SKM-1 (cell line): ENCODE data around the gene ATG13.
"Not testable (repeated sequence)": the region's sequence is repeated elsewhere in the genome, so short reads cannot be mapped to it uniquely, and the experiment has no call there.

Source experiments
- DNase-seq: peaks from one replicate; lab custom pipeline; 2025; ENCODE audit not compliant: unreplicated experiment; lab: John Stamatoyannopoulos, UW

ATG13 gene

DNA sequence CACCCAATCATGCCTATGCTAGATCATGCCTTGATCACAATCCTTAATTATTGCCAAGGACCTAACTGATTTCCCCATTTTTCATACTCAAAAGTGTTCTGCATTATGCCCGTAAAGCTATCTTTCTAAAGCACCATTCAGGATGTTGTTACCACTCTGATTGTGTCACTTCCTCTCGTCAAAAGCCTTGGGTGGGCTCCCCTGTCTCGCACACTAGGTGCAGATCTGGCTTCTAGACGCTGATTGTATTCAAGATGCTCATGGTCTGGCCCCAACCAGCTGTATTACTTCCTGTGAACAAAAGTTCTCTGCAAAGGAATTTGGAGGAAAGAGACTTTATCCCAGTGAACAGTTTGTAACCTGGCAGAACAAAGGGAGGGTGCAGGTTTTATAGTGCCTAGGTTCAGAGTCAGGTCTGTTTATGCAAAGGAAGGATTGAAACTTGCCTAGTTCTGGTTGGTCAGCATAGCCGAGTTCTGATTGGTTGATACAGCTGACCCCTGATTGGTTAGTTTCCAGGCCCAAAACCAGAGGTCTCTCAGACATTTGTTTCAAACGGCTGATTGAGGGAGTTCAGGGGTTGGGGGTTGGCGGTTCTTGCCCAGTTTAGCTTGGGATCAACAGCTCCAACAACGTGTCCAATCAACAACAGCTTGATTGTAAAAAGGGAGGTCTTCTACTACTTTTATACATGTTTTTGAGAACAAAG, 25.4 kb downstream of the ATG13 start:
- no peak for DNase-seq

DNA sequence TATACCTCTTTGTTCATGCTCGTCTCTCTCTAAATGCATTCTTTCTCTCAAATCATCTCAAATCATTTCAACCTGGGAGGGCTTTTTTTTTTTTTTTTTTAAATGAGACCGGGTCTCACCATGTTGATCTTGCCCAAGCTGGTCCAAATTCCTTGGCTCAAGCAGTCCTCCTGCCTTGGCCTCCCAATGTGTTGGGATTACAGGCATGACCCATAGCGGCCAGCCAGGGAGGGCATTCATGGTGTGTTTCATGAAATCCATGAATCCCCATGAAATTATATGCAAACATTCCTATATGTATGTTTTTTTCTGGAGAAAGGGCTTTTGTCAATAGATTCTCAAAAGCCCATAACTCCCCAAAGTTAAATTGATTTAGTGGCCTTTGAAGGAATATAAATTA, 26.2 kb downstream of the ATG13 start:
- no peak for DNase-seq

DNA sequence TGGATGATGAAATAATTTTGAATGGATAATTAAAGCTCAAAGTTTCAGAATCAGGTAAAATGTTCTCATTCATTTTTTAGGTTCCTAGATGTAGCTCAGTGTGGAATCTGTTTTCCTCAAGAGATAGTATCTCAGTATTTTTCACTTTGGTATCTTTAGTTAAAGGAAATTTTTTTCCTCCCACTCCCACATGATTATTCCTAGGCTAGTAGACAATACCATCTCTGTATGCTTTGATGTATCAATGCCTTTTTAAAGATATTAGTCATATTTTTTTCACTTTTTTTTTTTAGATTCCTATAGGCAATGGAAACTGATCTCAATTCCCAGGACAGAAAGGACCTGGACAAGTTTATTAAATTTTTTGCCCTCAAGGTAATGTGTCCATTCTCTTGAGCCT, 26.6 kb downstream of the ATG13 start:
- no peak for DNase-seq

DNA sequence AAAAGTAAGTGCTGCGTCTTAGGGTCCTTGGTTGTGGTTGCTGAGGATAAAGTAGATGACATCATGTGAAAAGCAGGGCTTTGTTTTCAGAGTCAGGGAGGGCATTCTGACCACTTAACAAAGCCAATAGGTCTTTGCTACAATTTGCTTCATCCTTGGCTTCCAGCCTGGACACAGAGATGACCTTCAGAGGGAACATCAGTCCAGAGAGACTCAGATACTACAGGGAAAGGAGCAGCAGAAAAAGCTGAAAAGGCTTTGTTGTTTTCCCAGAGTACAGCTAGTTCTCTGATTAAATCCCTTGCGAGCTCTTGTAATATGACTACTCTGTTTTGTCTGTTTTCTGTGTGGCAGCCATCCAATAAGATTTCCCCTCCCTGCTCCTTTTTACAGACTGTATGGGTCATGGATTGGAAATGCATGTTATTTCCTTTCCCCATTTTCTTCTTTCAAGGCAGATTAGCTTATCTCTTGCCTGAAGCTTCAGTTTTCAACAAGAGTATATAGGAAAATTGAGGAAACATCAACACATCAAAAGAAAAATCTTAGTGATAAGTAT, 31.9 kb downstream of the ATG13 start:
- no peak for DNase-seq

DNA sequence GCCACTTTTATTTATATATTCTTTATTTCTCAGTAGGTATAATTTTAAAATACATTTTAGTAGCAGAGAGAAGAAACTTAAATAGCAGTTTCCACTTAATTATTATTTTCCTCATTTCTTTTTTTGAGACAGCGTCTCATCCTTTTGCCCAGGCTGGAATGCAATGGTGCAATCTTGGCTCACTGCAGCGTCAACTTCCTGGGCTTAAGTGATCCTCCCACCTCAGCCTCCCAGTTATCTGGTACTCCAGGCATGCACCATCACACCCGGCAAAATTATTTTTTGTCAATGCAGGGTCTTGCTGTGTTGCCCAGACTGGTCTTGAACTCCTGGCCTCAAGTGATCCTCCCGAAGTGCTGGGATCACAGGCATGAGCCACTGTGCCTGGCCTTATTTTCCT, 38.3 kb downstream of the ATG13 start:
- no peak for DNase-seq

DNA sequence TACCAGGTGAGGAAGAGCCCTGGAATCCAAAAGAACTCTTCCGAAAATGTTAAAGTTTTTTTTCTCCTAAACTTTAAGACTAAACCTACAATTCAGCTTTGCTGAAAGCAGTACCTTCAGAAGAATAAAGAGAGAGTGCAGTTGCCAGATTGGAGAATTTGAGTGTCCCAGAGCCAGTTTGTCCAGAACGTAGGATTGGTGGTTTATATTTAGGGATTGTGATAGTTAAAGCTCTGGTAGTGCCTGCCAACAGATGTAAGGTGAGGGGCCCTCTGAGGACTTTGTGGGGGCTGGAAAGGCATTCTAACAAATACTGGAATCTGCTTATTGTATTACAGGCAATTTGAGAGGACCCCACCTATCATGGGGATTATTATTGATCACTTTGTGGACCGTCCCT, 39.8 kb downstream of the ATG13 start:
- DNase-seq, result no peak

DNA sequence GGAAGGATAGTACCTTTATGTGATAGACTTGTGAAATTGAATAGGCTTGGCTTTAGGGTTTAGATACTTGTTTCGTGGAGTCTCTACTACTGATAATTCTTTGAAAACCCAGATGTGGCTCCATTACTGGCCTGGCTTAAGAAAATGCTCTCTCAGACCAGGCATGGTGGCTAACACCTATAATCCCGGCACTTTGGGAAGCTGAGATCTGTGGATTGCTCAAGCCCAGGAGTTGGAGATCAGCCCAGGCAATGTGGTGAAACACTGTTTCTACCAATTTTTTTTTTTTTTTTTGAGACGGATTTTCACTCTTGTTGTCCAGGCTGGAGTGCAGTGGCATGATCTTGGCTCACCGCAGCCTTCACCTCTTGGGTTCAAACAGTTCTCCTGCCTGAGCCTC, 40.9 kb downstream of the ATG13 start:
- no peak for DNase-seq

DNA sequence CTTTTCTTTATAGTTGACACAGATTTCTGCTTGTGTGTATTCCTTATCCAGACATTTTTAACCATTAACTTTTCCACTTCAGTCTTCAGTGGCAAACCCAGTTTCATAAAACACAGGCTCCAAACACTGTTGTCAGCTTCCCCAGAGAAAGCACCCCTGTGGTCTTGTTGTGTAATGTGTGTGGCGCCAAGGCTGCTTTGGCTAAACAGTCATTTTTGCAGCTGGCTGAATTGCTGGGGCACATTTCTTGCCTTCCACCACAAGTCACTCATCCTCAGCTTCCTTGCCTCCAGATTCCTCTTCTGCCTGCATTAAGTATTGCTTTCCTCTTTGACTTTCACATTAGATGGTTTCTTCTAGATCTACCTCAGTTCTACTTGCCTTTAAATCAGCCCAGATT, 42.6 kb downstream of the ATG13 start:
- DNase-seq, result peak; percentile 92

DNA sequence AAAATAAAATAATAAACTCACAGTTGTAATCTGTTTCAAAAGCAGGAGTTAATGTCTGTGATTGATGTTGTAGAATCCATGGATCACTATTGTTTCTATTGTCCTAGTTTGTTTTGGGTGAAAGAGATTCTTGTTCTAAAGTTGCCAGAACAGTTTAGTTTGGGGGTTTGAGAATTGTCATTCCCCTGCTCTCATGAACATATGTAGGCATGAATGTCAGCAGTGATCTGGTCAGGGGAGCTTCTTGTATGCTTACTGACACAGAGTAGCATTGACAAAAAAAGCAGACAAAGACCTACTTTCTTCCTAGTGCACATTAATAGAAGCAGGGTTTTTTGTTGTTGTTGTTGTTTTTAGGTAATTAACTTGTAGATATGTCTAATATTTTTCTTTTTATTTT, 44.5 kb downstream of the ATG13 start:
- no peak for DNase-seq

DNA sequence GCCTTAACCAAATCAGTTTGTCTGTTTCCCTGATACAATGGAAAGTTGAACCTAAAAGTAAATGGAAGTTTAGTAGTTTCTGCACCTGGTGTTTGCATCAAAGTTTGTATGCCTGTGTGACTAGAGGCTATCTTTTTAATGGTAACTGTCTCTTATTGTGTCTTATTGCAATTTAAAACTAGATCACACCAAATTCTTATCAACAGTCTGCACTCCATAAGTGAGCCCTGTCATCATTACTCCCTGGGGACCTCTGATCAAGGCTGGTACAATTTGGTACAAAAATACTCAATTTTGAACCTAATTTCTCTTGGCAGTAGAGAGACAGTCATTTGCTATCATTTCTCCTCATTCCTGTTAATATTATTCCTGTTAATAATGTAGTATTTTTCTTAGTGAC, 45.0 kb downstream of the ATG13 start:
- DNase-seq, result no peak

DNA sequence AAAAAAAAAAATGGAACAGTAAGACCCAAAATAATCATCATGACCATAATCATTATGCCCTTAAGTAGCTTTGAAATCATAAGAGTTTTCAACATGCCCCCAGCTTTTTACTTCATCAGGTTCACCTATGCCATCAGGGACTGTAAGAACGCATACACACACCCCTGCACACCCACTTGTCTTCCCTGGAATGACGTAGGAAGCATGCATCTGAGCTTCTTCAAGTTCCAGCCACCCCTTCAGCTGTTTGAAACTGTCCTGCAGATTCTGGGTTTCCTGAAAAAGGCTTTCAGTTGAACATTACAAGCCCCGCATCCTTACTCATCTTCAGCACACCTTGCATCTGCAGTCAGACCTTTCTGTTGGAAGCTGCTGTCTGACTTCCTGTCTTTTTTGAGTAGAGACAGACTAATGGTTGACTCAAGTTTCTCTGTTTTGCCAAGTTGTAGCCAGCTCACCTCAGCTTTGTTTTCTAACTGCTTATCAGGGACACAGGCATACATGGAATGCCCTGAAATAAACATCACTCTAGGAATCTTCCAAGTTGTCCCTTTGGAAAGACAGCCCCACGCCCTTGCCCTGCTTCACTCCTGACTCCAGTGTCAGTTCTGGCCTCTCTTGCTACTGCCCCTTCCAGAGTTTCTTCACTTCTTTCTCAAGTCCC, 46.1 kb downstream of the ATG13 start:
- DNase-seq, result no peak

DNA sequence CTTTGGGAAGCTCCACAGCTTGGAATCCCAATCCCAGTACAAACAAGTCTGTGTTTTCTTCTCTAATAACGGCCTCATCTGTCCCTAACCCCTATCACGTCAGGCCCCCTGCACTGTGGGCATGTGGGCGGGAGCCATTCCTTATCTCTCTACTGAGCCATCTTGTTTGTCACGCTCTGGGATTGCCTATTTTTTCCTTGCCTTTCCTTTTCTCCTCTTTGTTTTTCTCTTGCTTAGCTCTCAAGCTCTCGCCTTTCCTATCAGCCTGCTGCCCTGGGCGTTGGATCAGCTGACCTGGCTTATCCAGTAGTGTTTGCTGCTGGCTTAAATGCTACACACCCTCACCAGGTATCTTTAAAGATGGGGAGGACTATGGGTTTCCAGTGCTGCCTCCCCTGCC, 47.3 kb downstream of the ATG13 start:
- DNase-seq, result no peak

DNA sequence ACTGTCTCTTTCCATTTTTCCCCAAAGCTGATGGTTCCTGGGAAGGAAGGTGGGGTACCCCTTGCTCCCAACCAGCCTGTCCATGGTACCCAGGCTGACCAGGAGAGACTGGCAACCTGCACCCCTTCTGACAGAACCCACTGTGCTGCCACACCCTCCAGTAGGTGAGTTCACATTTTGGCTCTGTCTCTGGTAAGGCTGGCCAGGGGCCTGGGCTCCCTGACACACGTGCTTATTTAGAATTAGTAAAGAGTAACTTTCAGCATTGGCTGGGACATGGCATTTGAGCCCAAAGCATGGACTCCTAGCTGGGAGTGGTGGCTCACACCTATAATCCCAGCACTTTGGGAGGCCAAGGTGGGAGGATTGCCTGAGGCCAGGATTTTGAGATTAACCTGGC, 48.0 kb downstream of the ATG13 start:
- DNase-seq, result no peak

DNA sequence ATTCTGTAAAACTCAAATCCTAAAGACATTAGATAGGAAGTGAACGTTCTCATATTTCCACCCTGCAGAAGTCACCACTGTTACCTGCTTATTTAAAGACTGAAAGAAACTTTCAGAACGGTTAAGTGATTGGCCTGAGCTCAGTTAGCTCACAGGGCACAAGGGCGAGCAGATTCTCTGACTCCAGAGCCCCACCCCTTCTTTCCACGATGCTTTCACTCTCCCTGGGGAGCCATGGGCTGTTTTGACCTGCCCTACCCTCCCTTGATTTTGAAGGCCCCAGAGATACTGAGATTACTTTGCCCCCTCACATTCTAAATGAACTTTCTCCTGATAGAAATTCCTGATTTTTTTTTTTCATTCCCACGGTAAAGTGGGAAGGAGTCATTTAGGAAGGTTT, 49.2 kb downstream of the ATG13 start:
- no peak for DNase-seq

DNA sequence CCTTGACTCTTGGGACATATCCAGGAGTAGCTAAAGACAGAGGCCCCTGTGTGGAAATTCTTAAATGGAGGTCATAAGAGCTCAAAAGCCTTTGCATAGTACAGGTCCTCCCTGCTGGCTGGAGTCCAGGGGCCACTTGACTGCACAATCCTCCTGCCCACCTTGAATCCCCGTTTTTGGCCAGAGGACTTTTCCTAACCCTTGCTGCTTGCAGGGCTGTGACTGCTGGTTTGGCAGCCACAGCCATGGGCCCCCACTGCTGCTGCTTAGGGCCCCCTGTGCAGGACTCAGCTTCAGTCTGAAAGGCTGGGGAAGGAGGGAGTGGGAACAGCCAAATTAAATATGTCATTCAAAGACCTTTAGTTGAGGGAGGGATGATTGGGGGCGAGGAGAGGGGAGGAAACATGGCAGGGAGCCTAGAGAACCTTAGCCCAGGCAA, 49.7 kb downstream of the ATG13 start:
- no peak for DNase-seq

DNA sequence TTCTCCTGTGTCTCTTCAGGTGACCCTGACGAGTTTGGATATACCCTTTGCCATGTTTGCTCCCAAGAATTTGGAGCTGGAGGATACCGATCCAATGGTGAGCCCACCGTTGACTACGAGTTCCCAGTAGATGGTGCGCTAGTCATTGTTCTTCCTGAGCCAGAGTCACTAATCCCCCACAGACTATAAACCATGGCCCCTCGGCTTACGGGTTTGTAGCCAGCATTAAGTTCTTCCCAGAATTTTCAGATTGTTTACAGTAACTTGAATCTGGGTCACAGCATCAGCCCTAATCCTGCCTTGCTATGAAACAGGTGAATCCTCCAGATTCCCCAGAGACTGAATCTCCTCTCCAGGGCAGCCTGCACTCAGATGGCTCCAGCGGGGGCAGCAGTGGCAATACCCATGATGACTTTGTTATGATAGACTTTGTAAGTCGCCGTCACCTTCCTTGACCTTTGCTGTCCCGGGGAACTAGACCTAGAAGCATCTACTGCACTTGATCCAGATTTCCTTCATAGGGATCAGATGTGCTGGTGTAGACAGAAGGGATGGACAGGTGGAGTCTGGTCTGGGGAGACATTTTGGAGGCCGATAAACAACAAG, 51.2 kb downstream of the ATG13 start:
- no peak for DNase-seq

DNA sequence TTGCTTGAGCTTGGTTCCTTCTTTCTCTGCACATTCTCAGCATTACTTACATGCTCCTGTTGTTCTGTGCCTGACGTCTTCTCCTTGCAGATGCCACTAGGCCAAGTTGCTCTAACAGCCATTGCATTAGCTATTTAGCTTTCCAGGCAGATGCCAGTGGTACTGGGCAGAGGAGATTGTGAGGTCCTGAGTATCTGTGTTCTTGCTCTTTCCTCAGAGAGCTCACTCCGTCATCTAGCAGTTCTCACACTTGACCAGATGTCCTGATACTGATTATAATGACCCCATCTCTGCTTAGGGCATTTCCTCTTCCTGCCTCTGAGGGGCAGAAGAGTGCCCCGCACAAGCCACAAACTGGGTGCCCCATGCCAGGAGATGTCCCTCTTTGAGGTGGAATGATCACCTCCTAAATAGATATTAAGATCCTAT, 52.4 kb downstream of the ATG13 start:
- DNase-seq, result peak; percentile 18

DNA sequence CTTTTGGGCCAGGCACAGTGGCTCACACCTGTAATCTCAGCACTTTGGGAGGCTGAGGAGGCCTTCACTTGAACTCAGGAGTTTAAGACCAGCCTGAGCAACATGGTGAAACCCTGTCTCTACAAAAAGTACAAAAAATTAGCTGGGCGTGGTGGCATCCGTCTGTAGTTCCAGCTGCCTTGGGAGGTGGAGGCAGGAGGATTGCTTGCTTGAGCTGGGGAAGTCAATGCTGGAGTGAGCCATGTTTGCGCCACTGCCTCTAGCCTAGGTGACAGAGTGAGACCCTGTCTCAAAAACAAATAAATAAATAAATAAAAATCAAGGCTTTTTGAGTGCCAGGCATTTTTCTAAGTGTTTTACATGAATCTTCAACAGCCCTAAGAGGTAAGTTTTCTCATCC, 53.2 kb downstream of the ATG13 start:
- DNase-seq, result not testable (repeated sequence)

DNA sequence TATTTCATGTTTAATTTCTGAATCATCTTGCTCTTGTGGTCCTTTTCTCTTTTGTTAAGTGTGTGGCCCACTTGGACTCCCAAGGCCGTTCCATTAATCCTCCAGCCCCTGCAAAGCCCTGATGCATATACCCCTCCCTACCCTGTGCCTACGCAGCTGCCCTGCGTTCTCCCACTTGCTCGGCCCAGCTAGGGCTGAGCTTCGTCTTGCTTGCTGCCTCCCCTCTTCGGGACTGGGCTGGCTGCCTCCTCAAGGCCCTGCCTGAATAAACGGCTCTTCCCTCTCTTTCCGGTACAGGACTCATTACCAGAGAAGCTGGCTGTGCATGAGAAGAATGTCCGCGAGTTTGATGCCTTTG, 54.6 kb downstream of the ATG13 start:
- no peak for DNase-seq

DNA sequence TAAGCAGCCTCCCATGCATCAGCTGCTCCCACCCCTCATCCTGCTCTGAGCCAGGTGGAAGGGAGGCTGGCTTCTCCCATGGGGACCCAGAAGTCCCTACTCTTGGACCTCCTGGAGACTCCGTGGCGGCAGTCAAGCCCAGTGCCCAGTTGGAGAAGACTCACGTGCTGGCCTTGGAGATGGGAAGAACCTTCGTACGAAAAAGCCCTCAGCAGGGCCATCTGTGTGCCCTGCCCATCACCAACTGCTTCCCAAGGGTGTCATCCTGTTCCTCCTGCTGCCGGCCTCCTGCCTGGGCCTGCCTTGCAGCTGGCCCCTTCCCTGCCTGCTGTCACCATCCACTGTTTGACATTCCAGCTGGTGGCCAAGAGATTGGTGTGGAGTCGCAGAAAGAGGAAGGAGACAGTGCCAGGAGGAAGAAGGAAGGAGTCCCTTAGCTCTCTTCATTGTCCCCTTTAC, 55.1 kb downstream of the ATG13 start:
- DNase-seq, result peak; percentile 11

DNA sequence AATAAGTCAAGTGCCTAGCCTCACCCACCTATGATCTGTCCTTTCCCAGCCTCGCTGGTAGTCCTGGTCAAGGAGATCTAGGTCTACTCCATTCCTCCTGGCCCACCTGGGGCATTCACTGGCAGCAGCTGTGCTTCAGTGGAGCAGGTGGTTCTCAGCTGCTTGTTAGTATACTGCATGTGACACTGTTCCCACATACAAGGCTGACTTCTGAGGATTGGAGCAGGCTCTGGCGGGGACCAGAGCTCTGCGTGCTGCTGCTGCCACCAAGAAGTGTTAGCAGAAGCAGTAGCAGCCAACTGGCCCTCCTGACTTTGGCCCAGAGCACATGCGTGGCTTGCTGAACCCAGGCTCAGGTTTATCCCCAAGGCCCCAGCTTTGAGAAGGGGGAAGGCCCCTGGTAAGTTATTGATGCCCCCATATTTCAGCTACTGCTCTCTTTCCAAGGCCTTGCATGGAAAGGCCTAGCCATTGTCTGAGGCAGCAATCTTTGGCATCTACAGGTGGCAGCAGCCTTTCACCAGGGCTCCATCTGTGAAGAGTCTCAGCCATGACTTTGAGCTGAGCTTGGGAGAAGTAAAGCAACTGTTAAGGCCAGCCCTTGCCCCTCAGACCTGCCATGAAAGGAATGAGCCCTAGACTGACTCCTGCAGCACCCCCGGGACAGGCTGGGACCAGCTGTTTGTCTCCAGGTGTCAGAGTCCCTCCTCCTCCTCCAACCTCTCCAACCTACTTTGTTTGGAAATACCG, 56.5 kb downstream of the ATG13 start:
- no peak for DNase-seq
